Duodenal mucosa (tissue), 2 donors: ENCODE measurements around the gene RASSF5.

ENCODE experiments used
- H3K27ac ChIP-seq: one replicate; pipeline ENCODE4 v1.7.0; 2013; ENCODE audit warnings: low read depth, low read length
- H3K27me3 ChIP-seq, 2 donors: one replicate each; pipeline ENCODE4 v1.7.0; 2013; ENCODE audit warnings: low read length in 2 of 2, control low read depth in 1 of 2; ENCODE audit not compliant: insufficient read depth in 2 of 2, control insufficient read depth in 1 of 2
- H3K36me3 ChIP-seq, 2 donors: one replicate each; pipeline ENCODE4 v1.7.0; 2013; ENCODE audit warnings: low read length in 2 of 2, control low read depth in 1 of 2; ENCODE audit not compliant: insufficient read depth in 2 of 2, control insufficient read depth in 1 of 2
- H3K4me1 ChIP-seq, 2 donors: one replicate each; pipeline ENCODE4 v1.7.0; 2013; ENCODE audit warnings: low read length in 2 of 2, control low read depth in 1 of 2; ENCODE audit not compliant: insufficient read depth in 2 of 2, control insufficient read depth in 1 of 2
- H3K4me3 ChIP-seq, 2 donors: one replicate each; pipeline ENCODE4 v1.7.0; 2013; ENCODE audit warnings: low read length in 2 of 2, low read depth in 1 of 2
- H3K9ac ChIP-seq, 2 donors: one replicate each; pipeline ENCODE4 v1.7.0; 2013; ENCODE audit warnings: low read length in 2 of 2, low read depth in 1 of 2
- H3K9me3 ChIP-seq, 2 donors: one replicate each; pipeline ENCODE4 v1.7.0; 2013; ENCODE audit warnings: low read length in 2 of 2, control low read depth in 1 of 2; ENCODE audit not compliant: control insufficient read depth in 1 of 2

Gene RASSF5

GRCh38 chr1:206466840-206467649, 40.3 kb upstream of the RASSF5 start:
- Histone ChIP-seq H3K4me1 (peaks cover 34 to 35% of the 10 kb centered on the region in 2 donors), H3K27me3 (no peaks in the 10 kb centered on the region), H3K36me3 (no peaks in the 10 kb centered on the region), H3K9me3 (no peaks in the 10 kb centered on the region), H3K9ac (no peak overlapping the region), H3K4me3 (no peak overlapping the region), H3K27ac (no peak overlapping the region)

GRCh38 chr1:206467915-206468314, 39.4 kb upstream of the RASSF5 start:
- Histone ChIP-seq H3K27ac (no peak overlapping the region), H3K27me3 (no peaks in the 10 kb centered on the region), H3K9me3 (no peaks in the 10 kb centered on the region), H3K36me3 (no peaks in the 10 kb centered on the region), H3K4me1 (peaks cover 37 to 40% of the 10 kb centered on the region in 2 donors), H3K4me3 (no peak overlapping the region), H3K9ac (no peak overlapping the region)

- Histone ChIP-seq H3K4me3 (no peak overlapping the region), H3K9ac (no peak overlapping the region), H3K27ac (no peak overlapping the region), H3K27me3 (no peaks in the 10 kb centered on the region), H3K4me1 (peaks cover 38 to 40% of the 10 kb centered on the region in 2 donors), H3K9me3 (no peaks in the 10 kb centered on the region), H3K36me3 (no peaks in the 10 kb centered on the region)
Observed at GRCh38 chr1:206468571-206468970, 38.8 kb upstream of the RASSF5 start.

- peak overlapping the region; percentile 94 to 99 for H3K4me3 ChIP-seq
- no peak overlapping the region for H3K27ac ChIP-seq
- H3K4me1 ChIP-seq = peaks cover 38 to 40% of the 10 kb centered on the region in 2 donors
- no peaks in the 10 kb centered on the region for H3K27me3 ChIP-seq
- no peaks in the 10 kb centered on the region for H3K9me3 ChIP-seq
- H3K36me3 ChIP-seq = peaks cover 0 to 5% of the 10 kb centered on the region in 2 donors
- peak overlapping the region in 1 of 2 donors; percentile 92 for H3K9ac ChIP-seq
Observed at GRCh38 chr1:206469411-206469932, 37.9 kb upstream of the RASSF5 start.

- Histone ChIP-seq H3K9ac (peak within 1 kb of the TSS; percentile 76 to 92), H3K4me3 (peak within 1 kb of the TSS; percentile 94 to 99), H3K9me3 (no peaks in the 10 kb centered on the region), H3K27ac (no peak within 1 kb of the TSS), H3K36me3 (peaks cover 0 to 11% of the 10 kb centered on the region in 2 donors), H3K4me1 (peaks cover 38 to 40% of the 10 kb centered on the region in 2 donors), H3K27me3 (no peaks in the 10 kb centered on the region)
Observed at GRCh38 chr1:206469933-206470691, 37.2 kb upstream of the RASSF5 start, which contains the start of gene IKBKE. TSS of gene IKBKE (plus strand) at chr1:206470476. CDS start at chr1:206473228, 2,752 bp downstream.

GRCh38 chr1:206470692-206471414, 36.5 kb upstream of the RASSF5 start:
- peak overlapping the region; percentile 76 to 92 for H3K9ac ChIP-seq
- peaks cover under 1 to 16% of the 10 kb centered on the region in 2 donors for H3K36me3 ChIP-seq
- H3K4me3 ChIP-seq = peak overlapping the region; percentile 94 to 99
- no peaks in the 10 kb centered on the region for H3K27me3 ChIP-seq
- no peaks in the 10 kb centered on the region for H3K9me3 ChIP-seq
- peaks cover 38 to 40% of the 10 kb centered on the region in 2 donors for H3K4me1 ChIP-seq
- H3K27ac ChIP-seq = no peak overlapping the region

- Histone ChIP-seq H3K27me3 (no peaks in the 10 kb centered on the region), H3K27ac (no peak overlapping the region), H3K9ac (peak overlapping the region; percentile 76 to 92), H3K4me3 (peak overlapping the region; percentile 94 to 99), H3K4me1 (peaks cover 38 to 40% of the 10 kb centered on the region in 2 donors), H3K36me3 (peaks cover 6 to 21% of the 10 kb centered on the region in 2 donors), H3K9me3 (no peaks in the 10 kb centered on the region)
Observed at GRCh38 chr1:206471415-206471801, 35.9 kb upstream of the RASSF5 start.

GRCh38 chr1:206472024-206472423, 35.3 kb upstream of the RASSF5 start:
- Histone ChIP-seq H3K4me1 (peaks cover 34 to 35% of the 10 kb centered on the region in 2 donors), H3K9ac (no peak overlapping the region), H3K27me3 (no peaks in the 10 kb centered on the region), H3K36me3 (peaks cover 10 to 26% of the 10 kb centered on the region in 2 donors), H3K9me3 (no peaks in the 10 kb centered on the region), H3K4me3 (peak overlapping the region in 1 of 2 donors; percentile 94), H3K27ac (no peak overlapping the region)

- Histone ChIP-seq H3K27ac (no peak overlapping the region), H3K4me1 (peaks cover 31% of the 10 kb centered on the region in 2 donors), H3K4me3 (no peak overlapping the region)
Observed at GRCh38 chr1:206472454-206472853, 34.9 kb upstream of the RASSF5 start.

More at GRCh38 chr1:206472454-206472853, 34.9 kb upstream of the RASSF5 start:
- H3K36me3 ChIP-seq = peaks cover 11 to 31% of the 10 kb centered on the region in 2 donors
- H3K27me3 ChIP-seq = no peaks in the 10 kb centered on the region
- no peaks in the 10 kb centered on the region for H3K9me3 ChIP-seq
- H3K9ac ChIP-seq = no peak overlapping the region
